ENCODE results near the gene RANBP17. TPM values are rescaled to one million over a fixed set of nuclear protein-coding genes. Genes with fewer than 3 reads are reported as not detected.

The RANBP17 gene
- total RNA-seq, 2 experiments from 2014 or later, result not detected

GRCh38 chr5:171340491-171340890 lies 478.7 kb downstream of the RANBP17 start:
- intact Hi-C loops (cut with micrococcal nuclease), result no loop called here
- ATAC-seq (no peak), DNase-seq (no peak)
- Mint-ChIP-seq H3K4me3 (no peak overlapping the region), H3K4me1 (ENCODE audit: low read depth) (peaks cover 10% of the 10 kb centered on the region), H3K9me3 (no peaks in the 10 kb centered on the region), H3K27me3 (peaks cover 30% of the 10 kb centered on the region), H3K36me3 (ENCODE audit: low read depth) (no peaks in the 10 kb centered on the region), H3K27ac (no peak overlapping the region)
- CTCF ChIA-PET, result interaction anchor here (1.3 to 2.2 kb wide), 2 partner anchors 32 to 133 kb away, joined by 3 to 11 read pairs; partner anchors contain the start of gene TLX3
- TF ChIP-seq, protein P1, sequence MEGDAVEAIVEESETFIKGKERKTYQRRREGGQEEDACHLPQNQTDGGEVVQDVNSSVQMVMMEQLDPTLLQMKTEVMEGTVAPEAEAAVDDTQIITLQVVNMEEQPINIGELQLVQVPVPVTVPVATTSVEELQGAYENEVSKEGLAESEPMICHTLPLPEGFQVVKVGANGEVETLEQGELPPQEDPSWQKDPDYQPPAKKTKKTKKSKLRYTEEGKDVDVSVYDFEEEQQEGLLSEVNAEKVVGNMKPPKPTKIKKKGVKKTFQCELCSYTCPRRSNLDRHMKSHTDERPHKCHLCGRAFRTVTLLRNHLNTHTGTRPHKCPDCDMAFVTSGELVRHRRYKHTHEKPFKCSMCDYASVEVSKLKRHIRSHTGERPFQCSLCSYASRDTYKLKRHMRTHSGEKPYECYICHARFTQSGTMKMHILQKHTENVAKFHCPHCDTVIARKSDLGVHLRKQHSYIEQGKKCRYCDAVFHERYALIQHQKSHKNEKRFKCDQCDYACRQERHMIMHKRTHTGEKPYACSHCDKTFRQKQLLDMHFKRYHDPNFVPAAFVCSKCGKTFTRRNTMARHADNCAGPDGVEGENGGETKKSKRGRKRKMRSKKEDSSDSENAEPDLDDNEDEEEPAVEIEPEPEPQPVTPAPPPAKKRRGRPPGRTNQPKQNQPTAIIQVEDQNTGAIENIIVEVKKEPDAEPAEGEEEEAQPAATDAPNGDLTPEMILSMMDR (IDR thresholded peaks at IDR 0.05), result no peak
- POLR2A ChIA-PET, result no interaction called here

- Mint-ChIP-seq H3K27me3 (peaks cover 15% of the 10 kb centered on the region), H3K4me1 (ENCODE audit: low read depth) (no peaks in the 10 kb centered on the region), H3K27ac (no peak overlapping the region), H3K9me3 (no peaks in the 10 kb centered on the region), H3K36me3 (ENCODE audit: low read depth) (no peaks in the 10 kb centered on the region), H3K4me3 (no peak overlapping the region)
- POLR2A ChIA-PET, result interaction anchor here (1.3 kb wide), 1 partner anchor 10 kb away, joined by 5 read pairs; no protein-coding TSS in a partner anchor
- CTCF ChIA-PET, result interaction anchor here (0.6 to 3.9 kb wide), 20 partner anchors 10 to 703 kb away, joined by 3 to 36 read pairs (median 4); no protein-coding TSS in a partner anchor
- intact Hi-C loops (cut with micrococcal nuclease), result no loop called here
- ATAC-seq (peak; percentile 49), DNase-seq (peak; percentile 64)
- TF ChIP-seq, protein P1 (IDR thresholded peaks at IDR 0.05), result peak; percentile 63
Observed at GRCh38 chr5:171342362-171343111, 480.7 kb downstream of the RANBP17 start.

- Mint-ChIP-seq H3K9me3 (no peaks in the 10 kb centered on the region), H3K36me3 (ENCODE audit: low read depth) (no peaks in the 10 kb centered on the region)
- no peak for ATAC-seq
Observed at GRCh38 chr5:171344936-171345608, 483.3 kb downstream of the RANBP17 start.

More at GRCh38 chr5:171344936-171345608, 483.3 kb downstream of the RANBP17 start:
- DNase-seq, result no peak
- CTCF ChIA-PET, result interaction anchor here (2.2 to 3.9 kb wide), 2 partner anchors 13 to 138 kb away, joined by 5 to 36 read pairs; no protein-coding TSS in a partner anchor
- TF ChIP-seq, protein P1 (IDR thresholded peaks at IDR 0.05), result no peak
- H3K27me3 Mint-ChIP-seq, result peaks cover 9% of the 10 kb centered on the region
- no peak overlapping the region for H3K4me3 Mint-ChIP-seq
- H3K4me1 Mint-ChIP-seq (ENCODE audit: low read depth), result no peaks in the 10 kb centered on the region
- intact Hi-C loops (cut with micrococcal nuclease), result no loop called here
- no peak overlapping the region for H3K27ac Mint-ChIP-seq
- POLR2A ChIA-PET, result no interaction called here

Other genes starting within 250 kb of the RANBP17 start
- not detected for gene GABRP, start 78.3 kb upstream of the RANBP17 start, total RNA-seq

Data from activated CD8-positive, alpha-beta T cell treated with anti-CD3 and anti-CD28 coated beads for 36 hours (primary cell).